Activated CD4-positive, alpha-beta memory T cell treated with anti-CD3 and anti-CD28 coated beads for 36 hours (primary cell): ENCODE results near the gene AHDC1. TPM values are rescaled to one million over a fixed set of nuclear protein-coding genes. Genes with fewer than 3 reads are reported as not detected.
"Not testable (repeated sequence)": the region's sequence is repeated elsewhere in the genome, so short reads cannot be mapped to it uniquely, and the experiment has no call there.

Experiments used
- CTCF ChIA-PET: fragments of 350-600 bp; sonication (Branson Sonifier 250); formaldehyde crosslinking; loops from one replicate; lab custom pipeline; 2021; ENCODE audit warnings: antibody characterized with exemption, inconsistent platforms; lab: Charles Lee
- POLR2A ChIA-PET: fragments of 350-600 bp; sonication (Branson Sonifier 250); formaldehyde crosslinking; loops from one replicate; lab custom pipeline; 2021; ENCODE audit warnings: antibody characterized with exemption; lab: Charles Lee
- DNase-seq: peaks from one replicate; pipeline ENCODE4 v3.0.0-alpha.2; 2020
- H3K27ac Mint-ChIP-seq: one replicate; pipeline ENCODE4 v1.8.0; 2021; ENCODE audit warnings: mixed read lengths
- H3K27me3 Mint-ChIP-seq: one replicate; pipeline ENCODE4 v1.8.0; 2021; ENCODE audit warnings: mixed read lengths
- H3K36me3 Mint-ChIP-seq: one replicate; pipeline ENCODE4 v1.8.0; 2021; ENCODE audit warnings: mixed read lengths
- H3K4me1 Mint-ChIP-seq: one replicate; pipeline ENCODE4 v1.8.0; 2021; ENCODE audit warnings: low read depth, mixed read lengths
- H3K4me3 Mint-ChIP-seq: one replicate; pipeline ENCODE4 v1.8.0; 2021; ENCODE audit warnings: mild to moderate bottlenecking, mixed read lengths
- H3K9me3 Mint-ChIP-seq: one replicate; pipeline ENCODE4 v1.8.0; 2021; ENCODE audit warnings: mixed read lengths
- intact Hi-C: fragments of 100-400 bp; cut with micrococcal nuclease; formaldehyde crosslinking; loops from one replicate; pipeline ENCODE4 v1.15.1; 2023
- total RNA-seq, 2 experiments: library from RNA; stranded (reverse); gene quantifications; one replicate each; pipeline ENCODE4 v1.2.3, GENCODE V29; 2021

AHDC1 gene
- total RNA-seq, 2 experiments from 2014 or later, result 8.3 to 12.1 TPM

DNA sequence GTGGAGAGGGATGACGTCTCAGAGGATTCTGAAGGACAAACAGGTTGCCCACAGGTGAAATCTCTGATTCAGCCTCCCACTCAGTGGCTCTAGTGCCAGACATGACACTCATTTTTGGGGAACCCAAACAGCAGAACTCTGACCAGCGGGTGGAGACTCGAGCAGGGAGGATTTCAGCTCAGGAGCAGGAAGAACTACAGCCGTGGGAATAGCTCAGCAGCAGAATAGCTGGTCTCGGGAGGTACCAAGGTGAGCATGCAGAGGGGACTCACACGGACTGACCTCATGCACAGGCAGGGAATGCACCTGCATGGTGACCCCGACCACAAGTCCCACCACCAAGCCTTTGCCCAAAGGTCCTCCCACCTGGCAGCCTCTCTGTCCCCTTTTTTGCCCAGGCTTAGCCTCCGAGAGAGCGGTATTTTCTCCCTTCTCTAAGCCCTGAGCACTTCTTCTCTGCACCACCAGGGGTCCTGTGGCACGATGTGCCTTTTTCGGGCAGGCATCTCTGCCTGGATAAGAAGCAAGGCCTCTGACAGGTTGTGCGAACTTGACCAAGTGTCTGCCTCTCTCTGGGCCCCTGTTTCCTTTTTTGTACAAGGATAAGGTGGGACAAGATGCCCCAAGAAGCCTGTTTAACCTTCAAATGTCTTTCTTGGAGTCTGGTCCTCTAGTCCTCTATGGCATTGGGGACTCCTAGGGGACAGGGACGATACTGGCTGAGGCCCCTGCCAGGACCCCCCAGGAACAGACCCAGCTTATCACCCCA, 39.8 kb upstream of the AHDC1 start:
- intact Hi-C loops, result loop anchor here (2.0 kb wide), 1 partner anchor 19 kb away; no protein-coding TSS in a partner anchor
- POLR2A ChIA-PET, result no interaction called here
- CTCF ChIA-PET, result interaction anchor here (0.6 to 2.4 kb wide), 16 partner anchors 11 to 343 kb away, joined by 3 to 39 read pairs (median 3); no protein-coding TSS in a partner anchor
- Mint-ChIP-seq H3K4me3 (no peak overlapping the region), H3K9me3 (no peaks in the 10 kb centered on the region), H3K4me1 (peaks cover 7% of the 10 kb centered on the region), H3K27ac (no peak overlapping the region), H3K36me3 (no peaks in the 10 kb centered on the region), H3K27me3 (no peaks in the 10 kb centered on the region)
- DNase-seq, result peak; percentile 78

DNA sequence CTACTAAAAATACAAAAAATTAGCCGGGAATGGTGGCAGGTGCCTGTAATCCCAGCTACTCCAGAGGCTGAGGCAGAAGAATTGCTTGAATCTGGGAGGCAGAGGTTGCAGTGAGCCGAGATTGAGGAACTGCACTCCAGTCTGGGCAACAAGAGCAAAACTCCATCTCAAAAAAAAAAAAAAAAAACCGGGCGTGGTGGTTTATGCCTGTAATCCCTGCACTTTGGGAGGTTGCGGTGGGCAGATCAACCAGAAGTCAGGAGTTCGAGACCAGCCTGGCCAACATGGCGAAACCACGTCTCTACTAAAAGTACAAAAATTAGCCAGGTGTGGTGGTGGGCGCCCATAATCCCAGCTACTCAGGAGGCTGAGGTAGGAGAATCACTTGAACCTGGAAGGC, 36.6 kb upstream of the AHDC1 start:
- DNase-seq, H3K27ac Mint-ChIP-seq, H3K4me3 Mint-ChIP-seq, H3K9me3 Mint-ChIP-seq, H3K27me3 Mint-ChIP-seq, intact Hi-C loops, H3K36me3 Mint-ChIP-seq: not testable (repeated sequence)
- peaks cover 23% of the 10 kb centered on the region for H3K4me1 Mint-ChIP-seq
- ChIA-PET POLR2A (interaction anchor here (0.6 to 1.3 kb wide), 2 partner anchors 11 to 16 kb away, joined by 3 to 5 read pairs; no protein-coding TSS in a partner anchor), CTCF (interaction anchor here (0.6 to 1.8 kb wide), 5 partner anchors 10 to 203 kb away, joined by 3 to 6 read pairs (median 3); no protein-coding TSS in a partner anchor)

DNA sequence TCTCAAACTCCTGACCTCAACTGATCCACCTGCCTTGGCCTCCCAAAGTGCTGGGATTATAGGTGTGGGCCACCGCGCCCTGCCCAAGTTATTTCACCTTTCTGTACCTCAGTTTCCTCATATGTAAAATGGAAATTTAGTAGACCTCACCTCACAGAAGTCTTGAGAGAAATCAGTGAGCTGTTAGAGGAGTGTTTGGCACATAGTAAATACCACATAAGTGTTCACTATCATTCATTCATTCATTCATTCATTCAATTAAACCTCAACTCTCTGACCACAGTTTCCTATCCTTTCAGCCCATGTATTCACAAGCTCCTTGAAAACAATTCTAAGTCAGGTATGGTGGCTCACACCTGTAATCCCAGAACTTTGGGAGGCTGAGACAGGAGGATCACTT, 34.9 kb upstream of the AHDC1 start:
- intact Hi-C loops, result no loop called here
- CTCF ChIA-PET, result no interaction called here
- no peak for DNase-seq

DNA sequence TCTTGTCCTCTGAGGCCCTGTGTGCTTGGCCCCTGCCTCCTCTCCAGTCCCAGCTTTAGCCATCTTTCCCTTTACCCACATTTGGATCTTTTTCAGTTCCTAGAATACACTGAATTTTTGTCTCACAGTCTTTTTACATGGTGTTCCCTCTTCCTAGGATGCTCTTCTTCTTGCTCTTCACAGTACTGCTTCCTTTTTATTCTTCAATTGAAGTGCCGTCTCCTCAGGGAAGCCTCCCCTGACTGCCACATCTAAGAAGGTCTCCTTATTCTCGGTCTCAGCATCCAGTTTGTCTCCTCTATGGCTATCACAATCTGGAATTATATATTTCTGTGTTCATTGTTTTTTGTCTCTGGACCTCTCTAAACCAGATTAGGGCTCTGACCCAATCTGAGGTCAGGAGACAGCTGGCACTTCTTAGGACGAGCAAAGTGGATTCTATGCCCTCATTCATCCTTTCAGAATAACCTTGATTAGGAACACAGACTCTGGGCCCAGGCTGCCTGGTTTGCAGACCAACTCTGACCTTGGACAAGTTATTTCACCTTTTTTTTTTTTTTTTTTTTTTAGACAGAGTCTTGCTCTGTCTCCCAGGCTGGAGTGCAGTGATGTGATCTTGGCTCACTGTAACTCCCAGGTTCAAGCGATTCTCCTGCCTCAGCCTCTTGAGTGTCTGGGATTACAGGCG, 34.2 kb upstream of the AHDC1 start:
- Mint-ChIP-seq H3K4me3 (no peak overlapping the region), H3K9me3 (no peaks in the 10 kb centered on the region), H3K27ac (no peak overlapping the region), H3K4me1 (peaks cover 32% of the 10 kb centered on the region), H3K27me3 (no peaks in the 10 kb centered on the region), H3K36me3 (no peaks in the 10 kb centered on the region)
- CTCF ChIA-PET, result interaction anchor here (0.6 to 1.4 kb wide), 2 partner anchors 16 to 82 kb away, joined by 3 to 4 read pairs; no protein-coding TSS in a partner anchor
- intact Hi-C loops, result no loop called here
- POLR2A ChIA-PET, result no interaction called here
- no peak for DNase-seq

More for the DNA sequence above, 34.9 kb upstream of the AHDC1 start:
- POLR2A ChIA-PET, result no interaction called here
- Mint-ChIP-seq H3K27ac (no peak overlapping the region), H3K4me1 (peaks cover 30% of the 10 kb centered on the region), H3K36me3 (no peaks in the 10 kb centered on the region), H3K27me3 (no peaks in the 10 kb centered on the region), H3K9me3 (no peaks in the 10 kb centered on the region), H3K4me3 (no peak overlapping the region)

DNA sequence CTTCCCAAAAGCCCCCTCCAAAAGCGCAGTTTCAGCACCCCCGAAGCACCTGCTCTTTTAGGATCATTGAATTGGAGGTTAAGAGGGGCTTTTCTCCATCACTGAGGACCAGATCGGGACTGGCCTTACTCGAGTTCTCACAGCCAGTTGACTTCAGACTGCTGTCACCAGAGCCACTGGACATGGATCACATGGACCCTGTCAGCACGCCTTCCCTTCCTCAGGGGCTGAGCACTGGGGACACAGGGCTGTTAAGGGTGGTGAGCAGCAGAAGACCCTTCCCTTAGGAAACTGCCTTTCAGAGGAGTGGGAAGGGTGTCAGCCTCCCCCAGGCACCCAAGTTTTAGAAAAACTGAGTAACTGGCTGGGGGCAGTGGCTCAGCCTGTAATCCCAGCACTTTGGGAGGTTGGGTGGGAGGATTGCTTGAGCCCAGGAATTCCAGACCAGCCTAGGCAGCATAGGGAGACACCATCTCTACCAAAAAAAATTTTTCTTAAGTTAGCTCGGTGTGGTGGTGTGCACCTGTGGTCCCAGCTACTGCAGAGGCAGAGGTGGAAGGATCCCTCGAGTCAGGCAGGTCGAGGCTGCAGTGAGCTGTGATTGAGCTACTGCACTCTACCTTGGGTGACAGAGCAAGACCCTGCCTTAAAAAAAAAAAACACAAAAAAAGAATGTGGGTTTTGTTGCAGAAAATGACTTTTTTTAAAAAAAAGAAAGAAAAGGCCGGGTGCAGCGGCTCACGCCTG, 31.6 kb upstream of the AHDC1 start:
- H3K4me1 Mint-ChIP-seq, result peaks cover 59% of the 10 kb centered on the region
- H3K36me3 Mint-ChIP-seq, result no peaks in the 10 kb centered on the region
- H3K27me3 Mint-ChIP-seq, result no peaks in the 10 kb centered on the region
- intact Hi-C loops, result no loop called here
- ChIA-PET CTCF (no interaction called here), POLR2A (no interaction called here)
- DNase-seq, result no peak
- peak overlapping the region; percentile 31 for H3K27ac Mint-ChIP-seq
- no peaks in the 10 kb centered on the region for H3K9me3 Mint-ChIP-seq
- no peak overlapping the region for H3K4me3 Mint-ChIP-seq

DNA sequence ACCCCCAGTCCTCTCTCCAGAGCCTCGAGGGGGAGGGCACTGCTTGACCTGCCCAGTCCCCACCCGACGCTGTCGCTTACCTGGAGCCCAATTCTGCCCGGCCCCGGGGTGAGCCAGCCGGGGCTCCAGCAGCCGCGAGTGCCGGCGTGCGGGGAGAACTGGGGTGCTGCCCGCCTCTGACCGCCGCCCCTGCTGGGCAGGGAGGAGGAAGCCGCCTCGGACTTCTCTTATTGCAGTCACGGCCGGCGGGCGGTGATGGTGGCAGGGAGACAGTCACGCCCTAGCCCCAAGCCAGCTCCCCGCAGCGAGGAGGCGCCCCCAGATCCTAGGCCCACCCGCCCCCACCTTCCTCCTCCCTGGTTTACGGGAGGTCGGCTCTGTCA, 31.0 kb upstream of the AHDC1 start, which contains the start of gene FGR:
Gene FGR (minus strand): TSS at position 201 of the 383 bp plus-strand sequence. CDS start 11,269 bp downstream, outside the sequence.
- Mint-ChIP-seq H3K4me3 (peak within 1 kb of the TSS; percentile 48), H3K27ac (peak within 1 kb of the TSS; percentile 31), H3K9me3 (no peaks in the 10 kb centered on the region), H3K36me3 (no peaks in the 10 kb centered on the region), H3K27me3 (no peaks in the 10 kb centered on the region), H3K4me1 (peaks cover 59% of the 10 kb centered on the region)
- ChIA-PET POLR2A (no interaction called here), CTCF (no interaction called here)
- no peak for DNase-seq
- intact Hi-C loops, result no loop called here

DNA sequence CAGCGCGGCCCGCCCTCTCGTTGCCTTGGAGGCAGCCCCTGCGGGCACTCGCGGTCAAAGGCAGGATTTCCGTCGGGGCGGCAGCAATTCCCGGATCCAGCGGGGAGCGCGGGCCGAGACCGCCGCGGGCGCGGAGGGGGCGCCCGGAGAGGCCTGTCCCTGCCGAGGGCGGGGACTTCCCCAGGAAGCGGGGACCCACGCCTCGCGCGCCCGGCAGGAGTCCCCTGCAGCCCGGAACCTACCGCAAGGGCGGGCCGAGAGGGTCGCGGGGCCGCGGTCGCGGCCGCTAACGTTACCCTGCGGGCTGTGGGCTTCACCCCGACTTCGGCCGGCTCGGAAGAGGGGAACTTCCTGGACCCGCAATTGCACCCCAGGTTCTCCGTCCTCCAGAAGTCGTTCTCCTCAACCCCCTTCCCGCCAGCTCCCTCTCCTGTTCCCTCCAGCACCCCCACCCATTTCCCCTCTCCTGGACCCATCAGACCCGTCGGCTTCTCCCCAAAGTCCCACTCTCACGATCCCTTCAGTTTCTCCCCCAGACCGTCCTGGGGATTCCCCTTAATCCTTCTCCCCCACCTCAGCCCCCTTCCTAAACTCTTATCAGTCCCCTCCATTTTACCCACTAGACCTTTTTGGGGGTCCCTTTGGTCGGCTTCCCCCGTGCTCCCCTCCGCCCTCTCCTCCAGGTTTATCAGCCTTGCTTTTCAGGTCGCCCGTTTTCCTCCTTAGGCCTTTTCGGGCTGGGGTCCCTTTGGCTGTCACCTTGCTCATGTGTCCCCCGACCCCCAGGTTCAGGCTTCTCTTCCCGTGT, 30.4 kb upstream of the AHDC1 start:
- H3K9me3 Mint-ChIP-seq, result no peaks in the 10 kb centered on the region
- intact Hi-C loops, result no loop called here
- CTCF ChIA-PET, result no interaction called here
- H3K27ac Mint-ChIP-seq, result no peak overlapping the region
- no peaks in the 10 kb centered on the region for H3K27me3 Mint-ChIP-seq
- H3K4me1 Mint-ChIP-seq, result peaks cover 63% of the 10 kb centered on the region
- H3K4me3 Mint-ChIP-seq, result peak overlapping the region; percentile 48
- no peaks in the 10 kb centered on the region for H3K36me3 Mint-ChIP-seq
- peak; percentile 64 for DNase-seq
- POLR2A ChIA-PET, result no interaction called here

DNA sequence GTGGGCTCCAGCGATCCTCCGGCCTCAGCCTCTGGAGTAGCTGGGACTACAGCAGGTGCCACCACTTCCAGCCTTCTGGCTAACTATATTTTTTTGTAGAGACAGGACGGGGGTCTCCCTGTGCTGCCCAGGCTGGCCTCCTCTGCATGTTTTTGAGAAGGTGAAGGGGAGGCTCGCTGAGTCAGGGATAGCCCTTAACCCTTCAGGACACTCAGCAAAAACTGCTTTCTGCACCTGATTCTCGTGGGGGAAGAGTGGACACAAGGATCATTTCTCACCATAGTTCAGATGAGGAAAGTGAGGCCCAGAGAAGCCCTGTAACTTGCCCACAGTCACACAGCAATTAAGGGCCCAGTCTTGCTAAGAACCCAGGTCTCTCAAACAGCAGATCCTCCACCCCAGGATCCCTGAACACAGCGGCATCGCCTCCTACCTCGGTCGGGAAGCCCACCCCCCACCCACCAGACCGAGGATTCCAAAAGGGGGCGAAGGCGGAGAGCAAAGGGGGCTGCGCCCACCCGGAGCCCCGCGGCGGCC, 29.8 kb upstream of the AHDC1 start:
- Mint-ChIP-seq H3K36me3 (no peaks in the 10 kb centered on the region), H3K4me3 (peak overlapping the region; percentile 57)
- intact Hi-C loops, result loop anchor here (1.0 to 2.0 kb wide), 2 partner anchors 25 to 26 kb away; no protein-coding TSS in a partner anchor

DNA sequence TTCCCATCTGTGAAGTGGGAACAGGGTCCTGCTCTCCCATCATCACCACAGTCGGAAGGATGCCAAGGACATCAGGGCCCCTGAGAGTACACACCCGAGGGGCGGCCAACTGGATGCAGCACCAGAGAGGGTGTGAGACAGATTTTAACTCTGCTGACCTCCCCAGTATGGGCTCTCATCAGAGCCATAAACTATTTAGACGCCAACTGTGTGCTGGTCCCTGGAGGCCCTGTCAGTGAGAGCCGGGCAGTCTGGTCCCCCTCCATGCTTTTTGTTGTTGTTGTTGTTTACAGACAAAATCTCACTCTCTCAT, 29.3 kb upstream of the AHDC1 start:
- intact Hi-C loops, result loop anchor here (1.0 to 2.0 kb wide), 2 partner anchors 24 to 26 kb away; no protein-coding TSS in a partner anchor
- Mint-ChIP-seq H3K4me3 (peak overlapping the region; percentile 57), H3K9me3 (no peaks in the 10 kb centered on the region), H3K36me3 (no peaks in the 10 kb centered on the region), H3K4me1 (peaks cover 72% of the 10 kb centered on the region), H3K27ac (peak overlapping the region; percentile 74), H3K27me3 (no peaks in the 10 kb centered on the region)
- ChIA-PET CTCF (interaction anchor here (1.5 kb wide), 1 partner anchor 30 kb away, joined by 6 read pairs; no protein-coding TSS in a partner anchor), POLR2A (no interaction called here)
- DNase-seq, result no peak

More for the DNA sequence above, 29.8 kb upstream of the AHDC1 start:
- Mint-ChIP-seq H3K27me3 (no peaks in the 10 kb centered on the region), H3K27ac (peak overlapping the region; percentile 63), H3K9me3 (no peaks in the 10 kb centered on the region), H3K4me1 (peaks cover 69% of the 10 kb centered on the region)
- CTCF ChIA-PET, result interaction anchor here (1.5 kb wide), 1 partner anchor 29 kb away, joined by 6 read pairs; no protein-coding TSS in a partner anchor
- POLR2A ChIA-PET, result no interaction called here
- DNase-seq, result no peak

DNA sequence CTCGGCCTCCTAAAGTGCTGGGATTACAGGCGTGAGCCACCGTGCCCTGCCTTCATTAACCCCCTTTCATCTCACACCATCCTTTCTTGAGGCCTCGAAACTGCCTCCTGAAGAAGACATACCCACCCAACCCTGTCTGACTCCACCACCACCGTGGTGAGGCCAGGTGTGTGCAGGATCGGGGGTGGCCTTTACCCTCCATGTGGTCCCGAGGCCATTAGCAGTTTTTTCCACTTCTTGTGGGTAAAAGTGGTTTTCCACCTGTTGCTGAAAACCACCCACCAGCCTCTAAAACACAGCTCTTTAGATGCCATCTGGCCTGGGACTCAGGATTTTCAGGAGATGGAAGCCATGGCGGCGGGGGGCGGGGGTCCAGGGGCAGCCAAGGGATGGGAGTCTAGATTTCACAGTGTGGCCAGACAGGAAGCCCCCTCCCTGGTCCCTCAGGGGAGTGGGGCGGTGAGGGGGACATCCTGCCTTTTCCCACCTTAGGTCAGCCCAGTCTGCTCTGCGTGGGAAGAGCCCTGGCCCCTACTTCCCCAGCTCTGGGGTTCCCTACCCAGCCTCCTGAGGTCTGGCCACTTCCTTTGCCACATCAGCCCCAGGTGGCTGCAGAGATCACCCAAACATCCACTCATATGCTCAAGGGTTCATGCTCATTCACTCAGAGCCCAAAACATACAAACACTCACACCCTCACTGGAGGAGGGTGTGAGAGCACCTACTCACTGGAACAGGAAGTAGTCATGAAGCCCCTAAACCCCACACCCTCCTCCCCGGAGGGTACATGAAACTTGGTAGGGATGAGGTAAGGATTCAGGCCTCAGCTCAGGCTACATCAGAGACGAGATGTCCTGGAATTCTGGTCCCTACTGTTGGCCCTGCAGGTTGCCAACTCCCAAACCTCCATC, 28.7 kb upstream of the AHDC1 start:
- ChIA-PET CTCF (interaction anchor here (1.0 to 1.5 kb wide), 3 partner anchors 11 to 30 kb away, joined by 3 to 6 read pairs (median 3); no protein-coding TSS in a partner anchor), POLR2A (interaction anchor here (0.7 kb wide), 1 partner anchor 29 kb away, joined by 3 read pairs; the partner anchor contains the start of gene AHDC1)
- Mint-ChIP-seq H3K4me3 (peak overlapping the region; percentile 24), H3K36me3 (no peaks in the 10 kb centered on the region), H3K27ac (peak overlapping the region; percentile 74), H3K4me1 (peaks cover 69% of the 10 kb centered on the region), H3K27me3 (no peaks in the 10 kb centered on the region), H3K9me3 (no peaks in the 10 kb centered on the region)
- DNase-seq, result peak; percentile 80
- intact Hi-C loops, result loop anchor here (1.0 to 2.0 kb wide), 3 partner anchors 24 to 31 kb away; no protein-coding TSS in a partner anchor
